Adrenal gland (tissue), 5 donors: ENCODE results near the gene ARID3C.

Experiments used
- CTCF ChIP-seq, 6 experiments: fragments of 450-650 bp in 4 of 6; fragments of 200-600 bp in 2 of 6; sonication (generic) in 1 of 6; IDR thresholded peaks; 1 replicate in 5 of 6; 2 replicates in 1 of 6; pipeline versions ENCODE4 v1.5.1 to v1.8.0; 2016 to 2021; ENCODE audit warnings: antibody characterized with exemption in 6 of 6, mild to moderate bottlenecking in 2 of 6, moderate library complexity in 1 of 6
- POLR2A ChIP-seq, 2 donors: fragments of 450-650 bp; IDR thresholded peaks; one replicate each; pipeline ENCODE4 v1.6.1; 2017; ENCODE audit warnings: antibody characterized with exemption in 2 of 2, mild to moderate bottlenecking in 2 of 2, moderate library complexity in 1 of 2
- donor health status: DM: no; HTN: no; CAD: no.

- TF ChIP-seq CTCF (IDR thresholded peaks at IDR 0.05) (no peak), POLR2A (IDR thresholded peaks at IDR 0.05) (no peak)
Observed at GRCh38 chr9:34647084-34647403, 18.2 kb upstream of the ARID3C start.
